Endothelial cell of umbilical vein (primary cell): ENCODE measurements around the gene TEDC1. TPM values are rescaled to one million over a fixed set of nuclear protein-coding genes. Genes with fewer than 3 reads are reported as not detected.

ENCODE experiments used
- BruUV-seq: library from RNA; stranded (reverse); fragments of 400-500 nt; replicated peaks from 2 replicates; lab custom pipeline; 2021; lab: Mats Ljungman, UMichigan
- CTCF ChIA-PET: fragments of 300-600, 350-600 bp; sonication (Branson Sonifier 250); formaldehyde crosslinking; loops from one replicate; lab custom pipeline; 2021; ENCODE audit warnings: antibody characterized with exemption, inconsistent platforms; lab: Charles Lee
- POLR2A ChIA-PET: fragments of 300-600, 350-600 bp; sonication (Branson Sonifier 250); formaldehyde crosslinking; loops from one replicate; lab custom pipeline; 2021; ENCODE audit warnings: antibody characterized with exemption, inconsistent platforms; lab: Charles Lee
- DNase-seq: peaks from one replicate; pipeline ENCODE4 v3.0.0-alpha.2; 2011; ENCODE audit warnings: low read depth, low spot score
- FAIRE-seq: peaks from 2 replicates; lab custom pipeline; 2011; peaks lifted over from hg19 to GRCh38; lab: Jason Lieb, UNC
- H2AFZ ChIP-seq: 2 replicates; pipeline ENCODE4 v1.6.0; 2012; ENCODE audit warnings: low read depth, low read length, control low read depth, inconsistent platforms
- H3K27ac ChIP-seq: 2 replicates; pipeline ENCODE4 v1.5.1; 2011; ENCODE audit warnings: low read depth, mild to moderate bottlenecking, control low read depth, low read length, moderate library complexity; ENCODE audit not compliant: insufficient read depth
- H3K27me3 ChIP-seq, 2 experiments: 2 replicates each; pipeline versions ENCODE4 v1.6.0 to v1.6.1; 2011; ENCODE audit warnings: low read length in 2 of 2, mixed read lengths in 1 of 2; ENCODE audit not compliant: control insufficient read depth in 2 of 2, insufficient read depth in 2 of 2
- H3K36me3 ChIP-seq, 2 experiments: 2 replicates in 1 of 2; 3 replicates in 1 of 2; pipeline ENCODE4 v1.5.1; 2011; ENCODE audit warnings: low read length in 2 of 2, mild to moderate bottlenecking in 1 of 2, moderate library complexity in 1 of 2; ENCODE audit not compliant: control insufficient read depth in 2 of 2, insufficient read depth in 2 of 2; ENCODE audit errors: extremely low read depth in 1 of 2
- H3K4me1 ChIP-seq: 3 replicates; pipeline ENCODE4 v1.5.1; 2011; ENCODE audit warnings: mild to moderate bottlenecking, low read length; ENCODE audit not compliant: control insufficient read depth, insufficient read depth; ENCODE audit errors: extremely low read depth
- H3K4me2 ChIP-seq: 2 replicates; pipeline ENCODE4 v1.6.1; 2011; ENCODE audit warnings: low read length, control low read depth, mixed read lengths; ENCODE audit not compliant: insufficient read depth
- H3K4me3 ChIP-seq, 3 experiments: fragments of 200-600 bp in 1 of 3; sonication (generic), shearing (Covaris generic) in 1 of 3; replicated peaks in 1 of 3; 2 replicates each; pipeline ENCODE4 v1.5.1; 2011 to 2016; ENCODE audit warnings: control low read depth in 3 of 3, low read length in 3 of 3, mild to moderate bottlenecking in 2 of 3, inconsistent platforms in 1 of 3, low read depth in 1 of 3, moderate library complexity in 1 of 3; ENCODE audit not compliant: insufficient read depth in 1 of 3
- H3K79me2 ChIP-seq: 2 replicates; pipeline ENCODE4 v1.6.0; 2012; ENCODE audit warnings: low read length, inconsistent platforms; ENCODE audit not compliant: control insufficient read depth, insufficient read depth
- H3K9ac ChIP-seq: replicated peaks from 2 replicates; pipeline ENCODE3; 2011; ENCODE audit warnings: low read length, control low read depth; ENCODE audit not compliant: insufficient read depth; ENCODE audit errors: extremely low read depth
- H3K9me1 ChIP-seq: replicated peaks from 3 replicates; pipeline ENCODE4 v1.6.0; 2011; ENCODE audit warnings: mild to moderate bottlenecking, low read length; ENCODE audit not compliant: control insufficient read depth, insufficient read depth; ENCODE audit errors: extremely low read depth
- H3K9me3 ChIP-seq: replicated peaks from 2 replicates; pipeline ENCODE4 v1.5.1; 2012; ENCODE audit warnings: low read length, inconsistent platforms; ENCODE audit not compliant: control insufficient read depth, insufficient read depth
- H4K20me1 ChIP-seq: replicated peaks from 2 replicates; pipeline ENCODE3; 2011; ENCODE audit warnings: mild to moderate bottlenecking, low read length; ENCODE audit not compliant: control insufficient read depth, insufficient read depth; ENCODE audit errors: extremely low read depth
- CTCF ChIP-seq, 2 donors: IDR thresholded peaks; 1 replicate in 1 of 2; 2 replicates in 1 of 2; pipeline ENCODE4 v1.5.1; 2011; ENCODE audit warnings: low read length in 2 of 2, mild to moderate bottlenecking in 2 of 2, moderate library complexity in 2 of 2, control low read depth in 1 of 2, inconsistent platforms in 1 of 2, low read depth in 1 of 2; ENCODE audit not compliant: insufficient read depth in 1 of 2; ENCODE audit errors: extremely low read depth in 1 of 2
- EZH2 ChIP-seq: IDR thresholded peaks from 2 replicates; pipeline ENCODE4 v1.6.1; 2012; ENCODE audit warnings: borderline replicate concordance, low read depth, mild to moderate bottlenecking, moderate library complexity, low read length, inconsistent platforms; ENCODE audit not compliant: severe bottlenecking
- FOS ChIP-seq: IDR thresholded peaks from 2 replicates; pipeline ENCODE4 v1.6.1; 2011; ENCODE audit warnings: mild to moderate bottlenecking, low read length, moderate library complexity, borderline replicate concordance; ENCODE audit not compliant: insufficient read depth
- GATA2 ChIP-seq: IDR thresholded peaks from 2 replicates; pipeline ENCODE4 v1.7.0; 2011; ENCODE audit warnings: low read depth, mild to moderate bottlenecking, moderate library complexity, mixed read lengths, low read length; ENCODE audit not compliant: insufficient read length, insufficient read depth
- JUN ChIP-seq: IDR thresholded peaks from 2 replicates; pipeline ENCODE4 v1.6.1; 2011; ENCODE audit warnings: borderline replicate concordance, low read depth; ENCODE audit not compliant: insufficient read length, insufficient read depth
- MAX ChIP-seq: IDR thresholded peaks from 2 replicates; pipeline ENCODE4 v1.6.1; 2011; ENCODE audit not compliant: insufficient read depth, insufficient read length
- MYC ChIP-seq: IDR thresholded peaks from one replicate; pipeline ENCODE4 v1.6.1; 2011; ENCODE audit warnings: mild to moderate bottlenecking, low read depth, low read length
- POLR2A ChIP-seq: IDR thresholded peaks from 2 replicates; pipeline ENCODE4 v1.6.1; 2012; ENCODE audit warnings: low read depth, mild to moderate bottlenecking, control low read depth, low read length
- POLR2AphosphoS5 ChIP-seq: IDR thresholded peaks from 2 replicates; pipeline ENCODE4 v1.6.1; 2012; ENCODE audit warnings: low read depth, mild to moderate bottlenecking, control low read depth, low read length, moderate library complexity; ENCODE audit not compliant: insufficient read depth
- dilution Hi-C: fragments of 300-500 bp; cut with MboI; formaldehyde crosslinking; loops from one replicate; pipeline ENCODE4 v1.15.0; 2019; ENCODE audit warnings: low sequenced_read_pairs; ENCODE audit not compliant: extremely low pct_ligation_motif_present
- intact Hi-C: fragments of 100-400 bp; cut with micrococcal nuclease; formaldehyde crosslinking; loops from one replicate; pipeline ENCODE4 v1.10.0; 2022
- polyA plus RNA-seq, 4 experiments: library from polyadenylated mRNA; depleted of rRNA in 3 of 4; stranded (reverse) in 3 of 4; unstranded in 1 of 4; fragments of >200 nt; gene quantifications; 2 replicates each; pipeline versions ENCODE4 v1.2.1 to v1.2.3, GENCODE V29; 2011 to 2012; ENCODE audit warnings: missing spikeins in 1 of 4
- total RNA-seq: library from RNA; stranded (reverse); gene quantifications from 2 replicates; pipeline ENCODE4 v1.2.3, GENCODE V29; 2021

TEDC1 gene
- total and polyA plus RNA-seq, 2 donors (not counting 3 experiments of a cell fraction or from before 2014, with no cell fraction given) = 16.5 to 25.3 TPM

- BruUV-seq = no TSS peak
- Histone ChIP-seq H3K27me3 (no peaks in the 10 kb centered on the region), H3K36me3 (no peaks in the 10 kb centered on the region), H3K4me1 (no peaks in the 10 kb centered on the region), H3K9ac (no peak overlapping the region), H3K4me2 (no peak overlapping the region), H3K4me3 (no peak overlapping the region), H2AFZ (no peak overlapping the region), H3K9me3 (no peaks in the 10 kb centered on the region), H3K9me1 (no peaks in the 10 kb centered on the region), H4K20me1 (no peaks in the 10 kb centered on the region), H3K79me2 (no peaks in the 10 kb centered on the region), H3K27ac (no peak overlapping the region)
- dilution Hi-C loops = no loop called here
- CTCF ChIA-PET = no interaction called here
- no peak for FAIRE-seq
- DNase-seq = no peak
- intact Hi-C loops = no loop called here
- POLR2A ChIA-PET = no interaction called here
- TF ChIP-seq CTCF (IDR thresholded peaks at IDR 0.05; ENCODE audit: extremely low read depth in 1 of 2, insufficient read depth in 1 of 2, low read depth in 1 of 2, low read length in 2 of 2) (no peak), POLR2AphosphoS5 (no peak), FOS (no peak), MAX (no peak), JUN (no peak), POLR2A (no peak), MYC (no peak), GATA2 (no peak), EZH2 (no peak)
These were observed 11.6 kb downstream of the TEDC1 start for GRCh38 chr14:105502446-105503295.
